Activated CD4-positive, alpha-beta T cell treated with anti-CD3 and anti-CD28 coated beads, Interleukin-2, amount 50 U/mL, for 48 hours (primary cell): ENCODE results near the gene LINGO1.

Experiments used
- DNase-seq, 2 experiments: peaks; one replicate each; pipeline ENCODE4 v3.0.0-alpha.2; 2020

The LINGO1 gene

GRCh38 chr15:77613814-77614213, 18.9 kb downstream of the LINGO1 start:
- no peak for DNase-seq

GRCh38 chr15:77612958-77613601, 19.6 kb downstream of the LINGO1 start:
- no peak for DNase-seq

- no peak for DNase-seq
These were observed 20.9 kb downstream of the LINGO1 start for GRCh38 chr15:77611767-77612166.

GRCh38 chr15:77610731-77611130, 22.0 kb downstream of the LINGO1 start:
- DNase-seq: no peak

GRCh38 chr15:77609558-77609957, 23.2 kb downstream of the LINGO1 start:
- DNase-seq: no peak

- DNase-seq: no peak
These were observed 23.9 kb downstream of the LINGO1 start for GRCh38 chr15:77608774-77609173.

GRCh38 chr15:77607894-77608261, 24.8 kb downstream of the LINGO1 start:
- no peak for DNase-seq

GRCh38 chr15:77607111-77607893, 25.4 kb downstream of the LINGO1 start:
- no peak for DNase-seq

GRCh38 chr15:77606142-77607034, 26.3 kb downstream of the LINGO1 start:
- DNase-seq: no peak

GRCh38 chr15:77605547-77605946, 27.2 kb downstream of the LINGO1 start:
- DNase-seq: no peak

- DNase-seq: no peak
These were observed 27.7 kb downstream of the LINGO1 start for GRCh38 chr15:77604973-77605372.

- no peak for DNase-seq
These were observed 28.9 kb downstream of the LINGO1 start for GRCh38 chr15:77603611-77604336.

GRCh38 chr15:77602800-77603199, 29.9 kb downstream of the LINGO1 start:
- DNase-seq: no peak

GRCh38 chr15:77599899-77600298, 32.8 kb downstream of the LINGO1 start:
- DNase-seq: peak in 1 of 2 experiments; percentile 5

- no peak for DNase-seq
These were observed 33.4 kb downstream of the LINGO1 start for GRCh38 chr15:77599357-77599756.

GRCh38 chr15:77598644-77599043, 34.1 kb downstream of the LINGO1 start:
- no peak for DNase-seq

GRCh38 chr15:77597804-77598453, 34.8 kb downstream of the LINGO1 start:
- DNase-seq: no peak

GRCh38 chr15:77596821-77597803, 35.6 kb downstream of the LINGO1 start:
- DNase-seq: no peak

- DNase-seq: no peak
These were observed 37.5 kb downstream of the LINGO1 start for GRCh38 chr15:77595231-77595630.

GRCh38 chr15:77592758-77593157, 40.0 kb downstream of the LINGO1 start:
- no peak for DNase-seq
